K562 (cell line): ENCODE data around the gene RAB3D. TPM values are rescaled to one million over a fixed set of nuclear protein-coding genes. Genes with fewer than 3 reads are reported as not detected.

Experiments used
- ATAC-seq: fragments of 200-7000 bp; cut with Tn5 transposase; 3 replicates; pipeline ENCODE4 v1.9.1; 2020; ENCODE audit warnings: moderate library complexity
- BruUV-seq: library from RNA; stranded (reverse); fragments of 400-500 nt; replicated peaks from 2 replicates; lab custom pipeline; 2021; lab: Mats Ljungman, UMichigan
- CTCF ChIA-PET: fragments of 300-600 bp; formaldehyde crosslinking; extraction: SDS; loops from one replicate; lab custom pipeline; 2021; ENCODE audit warnings: low intra/inter-chr PET ratio; lab: Yijun Ruan, JAX
- POLR2A ChIA-PET: fragments of 300-600, 350-650 bp; sonication (Branson Sonifier 250); formaldehyde crosslinking; extraction: SDS; loops from one replicate; lab custom pipeline; 2021; ENCODE audit warnings: antibody characterized with exemption, inconsistent platforms; lab: Yijun Ruan, JAX
- DNase-seq, 4 experiments: peaks; one replicate each; pipeline versions ENCODE4 v3.0.0 to v3.0.0-alpha.2; 2011 to 2018; ENCODE audit warnings: low spot score in 3 of 4, mixed read lengths in 3 of 4; ENCODE audit errors: extremely low read depth in 1 of 4
- FAIRE-seq: peaks from 2 replicates; lab custom pipeline; 2011; peaks lifted over from hg19 to GRCh38; lab: Jason Lieb, UNC
- H2AFZ ChIP-seq: 2 replicates; pipeline ENCODE4 v1.6.0; 2011; ENCODE audit warnings: low read depth, low read length, control low read depth, inconsistent platforms
- H3K27ac ChIP-seq: fragments of 200-600 bp; 3 replicates; pipeline ENCODE4 v1.8.0; 2011; ENCODE audit warnings: low read depth, mild to moderate bottlenecking, control low read depth, inconsistent platforms, low read length, moderate library complexity, mixed read lengths; ENCODE audit errors: extremely low read depth
- H3K27me3 ChIP-seq, 2 experiments: fragments of 300-600 bp in 1 of 2; 2 replicates in 1 of 2; 3 replicates in 1 of 2; pipeline versions ENCODE4 v1.6.0 to v1.8.0; 2011; ENCODE audit warnings: inconsistent platforms in 2 of 2, low read length in 2 of 2, mild to moderate bottlenecking in 1 of 2, mixed read lengths in 1 of 2, moderate library complexity in 1 of 2; ENCODE audit not compliant: control insufficient read depth in 2 of 2, insufficient read depth in 2 of 2
- H3K36me3 ChIP-seq: fragments of 300-600 bp; 3 replicates; pipeline ENCODE4 v1.8.0; 2011; ENCODE audit warnings: mild to moderate bottlenecking, low read length, inconsistent platforms; ENCODE audit not compliant: control insufficient read depth, insufficient read depth
- H3K4me1 ChIP-seq, 2 experiments: fragments of 200-600 bp in 1 of 2; replicated peaks in 1 of 2; 2 replicates in 1 of 2; 3 replicates in 1 of 2; pipeline versions ENCODE4 v1.5.1 to v1.8.0; 2011; ENCODE audit warnings: inconsistent platforms in 2 of 2, low read length in 2 of 2, mild to moderate bottlenecking in 1 of 2, mixed read lengths in 1 of 2, moderate library complexity in 1 of 2; ENCODE audit not compliant: control insufficient read depth in 2 of 2, insufficient read depth in 2 of 2
- H3K4me2 ChIP-seq: 2 replicates; pipeline ENCODE4 v1.6.1; 2011; ENCODE audit warnings: low read length, control low read depth, inconsistent platforms, mixed read lengths; ENCODE audit not compliant: insufficient read depth
- H3K4me3 ChIP-seq: fragments of 200-600 bp; sonication (generic), shearing (Covaris generic); 2 replicates; pipeline ENCODE4 v1.5.1; 2016; ENCODE audit warnings: control low read depth, inconsistent platforms
- H3K79me2 ChIP-seq: fragments of 200-600 bp; 3 replicates; pipeline ENCODE4 v1.8.0; 2011; ENCODE audit warnings: low read length, inconsistent platforms; ENCODE audit not compliant: control insufficient read depth, insufficient read depth
- H3K9ac ChIP-seq, 2 experiments: 2 replicates each; pipeline versions ENCODE4 v1.6.0 to v1.6.1; 2011; ENCODE audit warnings: low read depth in 2 of 2, low read length in 2 of 2, control low read depth in 1 of 2, inconsistent platforms in 1 of 2, mild to moderate bottlenecking in 1 of 2, mixed read lengths in 1 of 2; ENCODE audit not compliant: insufficient read depth in 1 of 2
- H3K9me1 ChIP-seq: one replicate; pipeline ENCODE4 v1.6.0; 2011; ENCODE audit warnings: inconsistent platforms, mild to moderate bottlenecking, low read length, moderate library complexity; ENCODE audit not compliant: control insufficient read depth, insufficient read depth
- H3K9me3 ChIP-seq: replicated peaks from 2 replicates; pipeline ENCODE4 v1.5.1; 2011; ENCODE audit warnings: low read depth, low read length, inconsistent platforms; ENCODE audit not compliant: control insufficient read depth, insufficient read depth
- H4K20me1 ChIP-seq: replicated peaks from 2 replicates; pipeline ENCODE4 v1.6.1; 2011; ENCODE audit warnings: low read length, inconsistent platforms, mixed read lengths; ENCODE audit not compliant: control insufficient read depth, insufficient read depth
- E4F1 ChIP-seq: fragments of 250-450 bp; sonication (Bioruptor Pico); IDR thresholded peaks from 2 replicates; pipeline ENCODE4 v1.5.0; 2021; ENCODE audit warnings: mild to moderate bottlenecking, borderline replicate concordance
- GTF2E2 ChIP-seq: fragments of 200-800 bp; sonication (Bioruptor generic); IDR thresholded peaks from 2 replicates; pipeline ENCODE4 v1.6.1; 2016; ENCODE audit warnings: missing genetic modification characterization, missing compliant biosample characterization
- HDAC1 ChIP-seq, 2 experiments: fragments of 450-650 bp; IDR thresholded peaks; 2 replicates each; pipeline ENCODE4 v1.6.1; 2016 to 2017; ENCODE audit warnings: inconsistent platforms in 1 of 2, mild to moderate bottlenecking in 1 of 2, moderate library complexity in 1 of 2
- RAD21 ChIP-seq, 2 experiments: fragments of 250-450 bp in 1 of 2; fragments of 450-650 bp in 1 of 2; sonication (Bioruptor Pico) in 1 of 2; formaldehyde crosslinking in 1 of 2; IDR thresholded peaks in 1 of 2; conservative IDR thresholded peaks in 1 of 2; 2 replicates each; pipeline versions ENCODE4 v1.4.0 to v1.8.0; 2020 to 2022; ENCODE audit warnings: mild to moderate bottlenecking in 2 of 2, moderate library complexity in 1 of 2
- WGBS: fragments of 100-300 bp; shearing (Covaris generic); methylation state at CpG from one replicate; pipeline ENCODE4 v1.1.6; 2016; ENCODE audit warnings: low coverage, mixed read lengths; ENCODE audit not compliant: insufficient coverage; ENCODE audit errors: missing lambda C conversion rate; 5-methylcytosine and 5-hydroxymethylcytosine counted together
- in situ Hi-C: fragments of 300-500 bp; cut with MboI; formaldehyde crosslinking; loops from 4 replicates; pipeline ENCODE4 v1.15.0; 2018; ENCODE audit warnings: inconsistent platforms, mixed read lengths
- intact Hi-C: fragments of 100-400 bp; cut with micrococcal nuclease; formaldehyde crosslinking; loops from 2 replicates; pipeline ENCODE4 v1.14.2; 2022
- polyA plus RNA-seq, 8 experiments: library from polyadenylated mRNA; depleted of rRNA in 4 of 8; stranded (reverse) in 5 of 8; unstranded in 3 of 8; fragments of >200 nt; fragmentation: Nextera tagmentation in 2 of 8; fragmentation: Illumina TruSeq in 1 of 8; extraction: Ambion mirVana in 2 of 8; extraction: Trizol in 1 of 8; gene quantifications; 2 replicates each; pipeline versions ENCODE4 v1.2.1 to v1.2.3, GENCODE V29; 2011 to 2014; ENCODE audit warnings: inconsistent platforms in 1 of 8, missing spikeins in 1 of 8
- total RNA-seq, 7 experiments: library from RNA; depleted of rRNA in 6 of 7; stranded (reverse); fragments of >200 nt in 6 of 7; fragmentation: Illumina TruSeq in 2 of 7; extraction: Trizol in 2 of 7; gene quantifications; 2 replicates each; pipeline versions ENCODE4 v1.2.1 to v1.2.3, GENCODE V29; 2011 to 2021; ENCODE audit warnings: low replicate concordance in 1 of 7
- TF ChIP-seq, protein P1 (sequence below), 3 experiments: IDR thresholded peaks in 2 of 3; conservative IDR thresholded peaks in 1 of 3; 2 replicates each; pipeline ENCODE4 v1.5.1; 2011 to 2012; ENCODE audit warnings: low read length in 3 of 3, mild to moderate bottlenecking in 3 of 3, control low read depth in 2 of 3, improper control_type of control experiment in 1 of 3, inconsistent platforms in 1 of 3, low read depth in 1 of 3, mixed read lengths in 1 of 3, moderate library complexity in 1 of 3; ENCODE audit not compliant: insufficient read depth in 2 of 3
- TF ChIP-seq, protein P2 (sequence below), 2 experiments: fragments of 450-650 bp; formaldehyde crosslinking in 1 of 2; IDR thresholded peaks; 2 replicates each; pipeline versions ENCODE4 v1.4.0 to v1.6.1; 2014 to 2020; ENCODE audit warnings: mild to moderate bottlenecking in 2 of 2, borderline replicate concordance in 1 of 2, low read depth in 1 of 2

Gene RAB3D
- total and polyA plus RNA-seq, 9 of the 15 experiments (the other 6 are each of a cell fraction or from before 2014, with no cell fraction given): 0.34 to 3.3 (median 1.3) TPM

DNA sequence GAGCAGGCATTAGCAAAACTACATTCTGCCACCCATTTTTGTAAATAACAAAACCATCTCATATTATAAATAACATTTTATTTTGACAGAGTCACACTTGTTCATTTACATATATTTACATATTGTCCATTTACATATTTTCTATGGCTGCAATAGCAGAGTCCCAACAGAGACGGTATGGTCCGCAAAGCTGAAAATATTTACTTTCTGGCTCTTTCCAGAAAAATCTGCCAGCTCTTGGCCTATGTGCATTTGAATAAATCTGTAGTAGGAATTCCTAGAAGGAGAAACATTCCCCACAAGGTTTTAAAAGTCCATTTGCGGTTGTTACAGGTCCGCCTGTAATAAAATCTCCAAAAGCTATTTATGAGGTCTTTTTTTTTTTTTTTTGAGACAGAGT, 49.2 kb downstream of the RAB3D start (continued):
- no peak for TF ChIP-seq E4F1 (CRISPR knock-in tag)

DNA sequence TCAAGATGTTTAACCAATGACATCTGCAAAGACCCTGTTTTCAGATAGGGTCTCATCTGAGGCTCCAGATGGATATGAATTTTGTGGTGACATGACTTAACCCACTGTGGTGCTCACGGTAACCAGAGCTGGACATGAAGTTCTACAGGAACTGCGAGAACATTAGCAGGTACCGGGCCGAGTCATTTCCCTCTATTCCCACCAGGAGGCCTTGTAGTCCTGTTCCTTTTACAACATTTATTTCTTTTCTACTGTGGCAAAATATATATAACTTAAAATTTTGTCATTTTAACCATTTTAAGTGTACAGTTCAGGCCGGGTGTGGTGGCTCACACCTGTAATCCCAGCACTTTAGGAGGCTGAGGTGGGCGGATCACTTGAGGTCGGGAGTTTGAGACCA, 51.1 kb downstream of the RAB3D start:
- Histone ChIP-seq H3K4me3 (no peak overlapping the region), H3K27ac (no peak overlapping the region), H3K4me1 (peaks cover 0 to under 1% of the 10 kb centered on the region in 2 experiments; a peak in 2 of 5 replicates), H3K9ac (no peak overlapping the region), H3K27me3 (peaks cover 3 to 5% of the 10 kb centered on the region in 2 experiments; a peak in 3 of 5 replicates), H3K79me2 (no peaks in the 10 kb centered on the region), H3K9me1 (no peaks in the 10 kb centered on the region), H4K20me1 (0 out of 2 replicates have a peak, but pooled peaks cover 2% of the 10 kb centered on the region), H3K36me3 (no peaks in the 10 kb centered on the region), H2AFZ (no peak overlapping the region), H3K4me2 (no peak overlapping the region), H3K9me3 (no peaks in the 10 kb centered on the region)
- peak in 2 of 4 experiments; percentile 41 to 56 for DNase-seq
- ChIA-PET POLR2A (no interaction called here), CTCF (interaction anchor here (1.5 kb wide), 1 partner anchor 158 kb away, joined by 4 read pairs; no protein-coding TSS in a partner anchor)
- peak; percentile 79 for FAIRE-seq
- in situ Hi-C loops: no loop called here
- no TSS peak for BruUV-seq
- peak; percentile 80 for ATAC-seq
- WGBS: 10% methylated on average over 7 of the region's 7 CpGs
- intact Hi-C loops: no loop called here
- TF ChIP-seq, protein P1, sequence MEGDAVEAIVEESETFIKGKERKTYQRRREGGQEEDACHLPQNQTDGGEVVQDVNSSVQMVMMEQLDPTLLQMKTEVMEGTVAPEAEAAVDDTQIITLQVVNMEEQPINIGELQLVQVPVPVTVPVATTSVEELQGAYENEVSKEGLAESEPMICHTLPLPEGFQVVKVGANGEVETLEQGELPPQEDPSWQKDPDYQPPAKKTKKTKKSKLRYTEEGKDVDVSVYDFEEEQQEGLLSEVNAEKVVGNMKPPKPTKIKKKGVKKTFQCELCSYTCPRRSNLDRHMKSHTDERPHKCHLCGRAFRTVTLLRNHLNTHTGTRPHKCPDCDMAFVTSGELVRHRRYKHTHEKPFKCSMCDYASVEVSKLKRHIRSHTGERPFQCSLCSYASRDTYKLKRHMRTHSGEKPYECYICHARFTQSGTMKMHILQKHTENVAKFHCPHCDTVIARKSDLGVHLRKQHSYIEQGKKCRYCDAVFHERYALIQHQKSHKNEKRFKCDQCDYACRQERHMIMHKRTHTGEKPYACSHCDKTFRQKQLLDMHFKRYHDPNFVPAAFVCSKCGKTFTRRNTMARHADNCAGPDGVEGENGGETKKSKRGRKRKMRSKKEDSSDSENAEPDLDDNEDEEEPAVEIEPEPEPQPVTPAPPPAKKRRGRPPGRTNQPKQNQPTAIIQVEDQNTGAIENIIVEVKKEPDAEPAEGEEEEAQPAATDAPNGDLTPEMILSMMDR (IDR thresholded peaks at IDR 0.05 in 2 of 3, conservative IDR thresholded peaks at IDR 0.05 in 1 of 3; ENCODE audit: insufficient read depth in 2 of 3, low read depth in 1 of 3, low read length in 3 of 3): peak; percentile 30 to 60 (median 55); a peak in 5 of 6 replicates
- TF ChIP-seq HDAC1 (IDR thresholded peaks at IDR 0.05) (no peak), RAD21 (CRISPR knock-in tag; conservative IDR thresholded peaks at IDR 0.05 in 1 of 2, IDR thresholded peaks at IDR 0.05 in 1 of 2) (peak in 1 of 2 experiments; percentile 60; a peak in 3 of 4 replicates), GTF2E2 (tag) (no peak)
- TF ChIP-seq, protein P2, sequence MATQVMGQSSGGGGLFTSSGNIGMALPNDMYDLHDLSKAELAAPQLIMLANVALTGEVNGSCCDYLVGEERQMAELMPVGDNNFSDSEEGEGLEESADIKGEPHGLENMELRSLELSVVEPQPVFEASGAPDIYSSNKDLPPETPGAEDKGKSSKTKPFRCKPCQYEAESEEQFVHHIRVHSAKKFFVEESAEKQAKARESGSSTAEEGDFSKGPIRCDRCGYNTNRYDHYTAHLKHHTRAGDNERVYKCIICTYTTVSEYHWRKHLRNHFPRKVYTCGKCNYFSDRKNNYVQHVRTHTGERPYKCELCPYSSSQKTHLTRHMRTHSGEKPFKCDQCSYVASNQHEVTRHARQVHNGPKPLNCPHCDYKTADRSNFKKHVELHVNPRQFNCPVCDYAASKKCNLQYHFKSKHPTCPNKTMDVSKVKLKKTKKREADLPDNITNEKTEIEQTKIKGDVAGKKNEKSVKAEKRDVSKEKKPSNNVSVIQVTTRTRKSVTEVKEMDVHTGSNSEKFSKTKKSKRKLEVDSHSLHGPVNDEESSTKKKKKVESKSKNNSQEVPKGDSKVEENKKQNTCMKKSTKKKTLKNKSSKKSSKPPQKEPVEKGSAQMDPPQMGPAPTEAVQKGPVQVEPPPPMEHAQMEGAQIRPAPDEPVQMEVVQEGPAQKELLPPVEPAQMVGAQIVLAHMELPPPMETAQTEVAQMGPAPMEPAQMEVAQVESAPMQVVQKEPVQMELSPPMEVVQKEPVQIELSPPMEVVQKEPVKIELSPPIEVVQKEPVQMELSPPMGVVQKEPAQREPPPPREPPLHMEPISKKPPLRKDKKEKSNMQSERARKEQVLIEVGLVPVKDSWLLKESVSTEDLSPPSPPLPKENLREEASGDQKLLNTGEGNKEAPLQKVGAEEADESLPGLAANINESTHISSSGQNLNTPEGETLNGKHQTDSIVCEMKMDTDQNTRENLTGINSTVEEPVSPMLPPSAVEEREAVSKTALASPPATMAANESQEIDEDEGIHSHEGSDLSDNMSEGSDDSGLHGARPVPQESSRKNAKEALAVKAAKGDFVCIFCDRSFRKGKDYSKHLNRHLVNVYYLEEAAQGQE (IDR thresholded peaks at IDR 0.05; ENCODE audit: borderline replicate concordance): peak; percentile 13; the same call in 1 of the 2 replicates
- TF ChIP-seq, protein P2 (CRISPR knock-in tag; IDR thresholded peaks at IDR 0.05; ENCODE audit: low read depth): no peak
